OCI-LY1 (cell line): ENCODE results near the gene ERMARD.

ENCODE experiments used
- EZH2 ChIP-seq: fragments of 200-600 bp; sonication (generic), shearing (Covaris generic); IDR thresholded peaks from 2 replicates; pipeline ENCODE4 v1.8.0; 2017; ENCODE audit warnings: borderline replicate concordance, mixed run types, mild to moderate bottlenecking, antibody characterized with exemption, low read length, moderate library complexity, mixed read lengths
- TF ChIP-seq, protein P1 (sequence below): fragments of 200-600 bp; sonication (generic), shearing (Covaris generic); IDR thresholded peaks from 2 replicates; pipeline ENCODE4 v1.5.1; 2017; ENCODE audit warnings: mild to moderate bottlenecking, antibody characterized with exemption, low read length, moderate library complexity, mixed read lengths

DNA sequence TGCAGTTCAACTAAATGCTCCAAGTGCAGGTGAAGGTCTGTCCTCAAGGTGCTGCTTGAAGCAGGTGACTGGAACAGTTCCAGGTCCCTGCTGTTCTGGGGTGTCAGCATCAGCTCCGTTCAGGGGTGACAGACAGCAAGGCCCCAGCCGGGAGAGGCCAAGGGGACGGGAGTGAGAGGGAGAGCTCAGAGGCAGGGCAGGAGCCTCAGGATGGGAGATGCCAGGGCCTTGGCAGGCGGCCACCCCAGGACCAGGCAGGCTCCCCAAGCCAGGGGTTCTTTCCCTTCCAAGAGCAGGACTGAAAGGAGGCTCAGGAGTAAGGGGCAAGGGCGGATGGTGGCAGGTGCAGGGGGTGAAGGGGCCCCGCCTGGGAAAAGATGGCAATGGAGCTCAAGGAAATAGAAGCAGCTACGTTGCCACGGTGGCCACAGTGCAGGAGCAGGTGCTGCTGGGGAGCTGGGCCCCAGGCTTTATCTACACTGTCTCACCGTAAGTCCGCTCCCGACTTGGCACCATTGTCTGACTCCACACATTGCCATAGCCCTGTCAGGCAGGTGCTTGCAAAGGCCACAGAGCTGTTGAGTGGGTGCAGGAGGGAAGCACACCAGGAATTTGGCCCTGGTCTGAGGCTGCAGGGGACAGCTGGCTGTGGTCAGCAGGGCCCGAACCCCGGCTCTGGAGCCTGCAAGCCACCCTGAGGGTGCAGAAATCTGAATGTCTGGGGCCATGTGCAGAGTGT lies 43.1 kb downstream of the ERMARD start:
- TF ChIP-seq, protein P1, sequence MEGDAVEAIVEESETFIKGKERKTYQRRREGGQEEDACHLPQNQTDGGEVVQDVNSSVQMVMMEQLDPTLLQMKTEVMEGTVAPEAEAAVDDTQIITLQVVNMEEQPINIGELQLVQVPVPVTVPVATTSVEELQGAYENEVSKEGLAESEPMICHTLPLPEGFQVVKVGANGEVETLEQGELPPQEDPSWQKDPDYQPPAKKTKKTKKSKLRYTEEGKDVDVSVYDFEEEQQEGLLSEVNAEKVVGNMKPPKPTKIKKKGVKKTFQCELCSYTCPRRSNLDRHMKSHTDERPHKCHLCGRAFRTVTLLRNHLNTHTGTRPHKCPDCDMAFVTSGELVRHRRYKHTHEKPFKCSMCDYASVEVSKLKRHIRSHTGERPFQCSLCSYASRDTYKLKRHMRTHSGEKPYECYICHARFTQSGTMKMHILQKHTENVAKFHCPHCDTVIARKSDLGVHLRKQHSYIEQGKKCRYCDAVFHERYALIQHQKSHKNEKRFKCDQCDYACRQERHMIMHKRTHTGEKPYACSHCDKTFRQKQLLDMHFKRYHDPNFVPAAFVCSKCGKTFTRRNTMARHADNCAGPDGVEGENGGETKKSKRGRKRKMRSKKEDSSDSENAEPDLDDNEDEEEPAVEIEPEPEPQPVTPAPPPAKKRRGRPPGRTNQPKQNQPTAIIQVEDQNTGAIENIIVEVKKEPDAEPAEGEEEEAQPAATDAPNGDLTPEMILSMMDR: no peak
- TF ChIP-seq EZH2: no peak
